ENCODE results near the gene SDHAF4.

Gene SDHAF4

GRCh38 chr6:70590400-70590799 lies 23.7 kb downstream of the SDHAF4 start:
- TF ChIP-seq REST (IDR thresholded peaks at IDR 0.05; ENCODE audit: insufficient read depth in 1 of 2, low read depth in 2 of 2, low read length in 2 of 2): no peak
- TF ChIP-seq FOXP2 (optimal IDR thresholded peaks at IDR 0.05; ENCODE audit: borderline replicate concordance, extremely low read depth, extremely low read length, insufficient read depth): no peak
- TF ChIP-seq POLR2AphosphoS5 (IDR thresholded peaks at IDR 0.05; ENCODE audit: low read depth, low read length): no peak
- no peak for TF ChIP-seq SIN3A (IDR thresholded peaks at IDR 0.05; ENCODE audit: borderline replicate concordance, insufficient read depth, low read length)
- no peak for TF ChIP-seq TAF1 (IDR thresholded peaks at IDR 0.05; ENCODE audit: borderline replicate concordance, insufficient read depth, low read length)

- TF ChIP-seq REST (IDR thresholded peaks at IDR 0.05; ENCODE audit: insufficient read depth in 1 of 2, low read depth in 2 of 2, low read length in 2 of 2): no peak
- TF ChIP-seq FOXP2 (optimal IDR thresholded peaks at IDR 0.05; ENCODE audit: borderline replicate concordance, extremely low read depth, extremely low read length, insufficient read depth): no peak
- TF ChIP-seq TAF1 (IDR thresholded peaks at IDR 0.05; ENCODE audit: borderline replicate concordance, insufficient read depth, low read length): no peak
- no peak for TF ChIP-seq POLR2AphosphoS5 (IDR thresholded peaks at IDR 0.05; ENCODE audit: low read depth, low read length)
Measured at GRCh38 chr6:70592391-70593117, 25.8 kb downstream of the SDHAF4 start.

- TF ChIP-seq TAF1 (IDR thresholded peaks at IDR 0.05; ENCODE audit: borderline replicate concordance, insufficient read depth, low read length) (no peak), REST (IDR thresholded peaks at IDR 0.05; ENCODE audit: insufficient read depth in 1 of 2, low read depth in 2 of 2, low read length in 2 of 2) (no peak), FOXP2 (optimal IDR thresholded peaks at IDR 0.05; ENCODE audit: borderline replicate concordance, extremely low read depth, extremely low read length, insufficient read depth) (no peak), SIN3A (IDR thresholded peaks at IDR 0.05; ENCODE audit: borderline replicate concordance, insufficient read depth, low read length) (no peak), POLR2AphosphoS5 (IDR thresholded peaks at IDR 0.05; ENCODE audit: low read depth, low read length) (no peak)
Measured at GRCh38 chr6:70593118-70593486, 26.4 kb downstream of the SDHAF4 start.

DNA sequence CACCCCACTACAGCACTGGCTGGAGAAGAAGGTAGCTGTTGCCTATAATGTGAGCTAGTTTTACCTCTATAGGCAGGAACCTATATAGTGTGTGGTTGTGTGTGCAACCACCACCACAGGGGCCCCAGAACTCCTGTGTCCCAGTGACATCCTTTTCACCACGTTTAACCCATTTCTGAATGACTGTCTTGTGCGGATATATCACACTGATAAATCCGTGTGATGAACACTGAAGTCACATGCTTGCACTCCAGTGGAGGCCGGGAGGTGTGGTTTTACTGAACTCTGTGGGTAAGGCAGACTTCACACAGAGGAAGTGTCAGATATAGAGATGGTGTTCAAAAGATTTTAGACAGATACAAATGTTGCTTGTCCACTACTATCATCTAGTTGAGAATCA lies 32.5 kb downstream of the SDHAF4 start:
- TF ChIP-seq POLR2AphosphoS5 (IDR thresholded peaks at IDR 0.05; ENCODE audit: low read depth, low read length): no peak

DNA sequence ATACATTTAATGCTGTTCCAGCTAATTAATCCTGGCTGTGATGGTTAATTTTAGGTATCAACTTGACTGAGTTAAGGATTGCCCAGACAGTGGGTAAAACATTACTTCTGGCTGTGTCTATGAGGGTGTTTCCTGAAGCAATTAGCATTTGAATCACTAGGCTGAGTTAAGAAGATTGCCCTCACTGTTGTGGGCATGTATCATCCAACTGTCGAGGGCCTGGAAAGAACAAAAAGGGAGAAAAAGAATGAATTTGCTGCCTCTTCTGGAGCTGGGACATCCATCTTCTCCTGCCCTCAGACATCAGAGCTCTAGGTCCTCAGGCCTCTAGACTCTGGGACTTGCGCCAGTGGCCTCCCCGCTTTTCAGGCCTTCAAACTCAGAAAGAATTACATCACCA lies 34.3 kb downstream of the SDHAF4 start:
- no peak for TF ChIP-seq POLR2AphosphoS5 (IDR thresholded peaks at IDR 0.05; ENCODE audit: low read depth, low read length)
- no peak for TF ChIP-seq REST (IDR thresholded peaks at IDR 0.05; ENCODE audit: insufficient read depth in 1 of 2, low read depth in 2 of 2, low read length in 2 of 2)
- no peak for TF ChIP-seq FOXP2 (optimal IDR thresholded peaks at IDR 0.05; ENCODE audit: borderline replicate concordance, extremely low read depth, extremely low read length, insufficient read depth)
- no peak for TF ChIP-seq SIN3A (IDR thresholded peaks at IDR 0.05; ENCODE audit: borderline replicate concordance, insufficient read depth, low read length)
- no peak for TF ChIP-seq TAF1 (IDR thresholded peaks at IDR 0.05; ENCODE audit: borderline replicate concordance, insufficient read depth, low read length)

Measured in PFSK-1 (cell line).